SH-SY5Y (cell line): Measurements from ENCODE around the gene STMP1.

Source experiments
- GATA2 ChIP-seq: IDR thresholded peaks from 2 replicates; pipeline ENCODE4 v1.6.1; 2011; ENCODE audit warnings: mild to moderate bottlenecking, low read depth, low read length
- GATA3 ChIP-seq: IDR thresholded peaks from 2 replicates; pipeline ENCODE4 v1.6.1; 2011; ENCODE audit warnings: low read depth, mild to moderate bottlenecking, low read length, moderate library complexity

GRCh38 chr7:135665042-135665441 is 2.7 kb downstream of the STMP1 start:
- no peak for TF ChIP-seq GATA2
- no peak for TF ChIP-seq GATA3
